Caco-2 (cell line): Measurements from ENCODE around the gene HOXC9. TPM values are rescaled to one million over a fixed set of nuclear protein-coding genes. Genes with fewer than 3 reads are reported as not detected.
A peak's percentile ranks its signal among the peaks of the same experiment; 100 is the strongest.

Experiments
- BruUV-seq: library from RNA; stranded (reverse); fragments of 400-500 nt; replicated peaks from 2 replicates; lab custom pipeline; 2021; lab: Mats Ljungman, UMichigan
- CTCF ChIA-PET: fragments of 300-600 bp; sonication (Branson Sonifier 250); formaldehyde crosslinking; loops from one replicate; lab custom pipeline; 2022; ENCODE audit warnings: antibody characterized with exemption; lab: Charles Lee
- POLR2A ChIA-PET: fragments of 300-600 bp; sonication (Branson Sonifier 250); formaldehyde crosslinking; loops from one replicate; lab custom pipeline; 2022; ENCODE audit warnings: antibody characterized with exemption; lab: Charles Lee
- DNase-seq, 2 experiments: peaks; one replicate each; pipeline versions ENCODE4 v3.0.0 to v3.0.0-alpha.2; 2020 to 2022
- H3K27me3 ChIP-seq: replicated peaks from 2 replicates; pipeline ENCODE4 v1.6.0; 2011; ENCODE audit warnings: low read length; ENCODE audit not compliant: control insufficient read depth, insufficient read depth
- H3K36me3 ChIP-seq: 2 replicates; pipeline ENCODE4 v1.5.1; 2011; ENCODE audit warnings: low read length; ENCODE audit not compliant: control insufficient read depth, insufficient read depth
- H3K4me1 ChIP-seq: fragments of 250-450 bp; sonication (Bioruptor Pico); 2 replicates; pipeline ENCODE4 v1.5.1; 2020; ENCODE audit warnings: mild to moderate bottlenecking
- H3K4me3 ChIP-seq: 2 replicates; pipeline ENCODE4 v1.5.1; 2011; ENCODE audit warnings: low read depth, mild to moderate bottlenecking, control low read depth, low read length
- H3K9me3 ChIP-seq: fragments of 250-450 bp; sonication (Bioruptor Pico); 2 replicates; pipeline ENCODE4 v1.5.1; 2020; ENCODE audit warnings: mild to moderate bottlenecking, moderate library complexity
- H3K27ac Mint-ChIP-seq: one replicate; pipeline ENCODE4 v1.8.0; 2022; ENCODE audit warnings: mixed read lengths; ENCODE audit not compliant: unreplicated experiment
- H3K27me3 Mint-ChIP-seq: one replicate; pipeline ENCODE4 v1.8.0; 2022; ENCODE audit warnings: mixed read lengths; ENCODE audit not compliant: insufficient read depth, unreplicated experiment
- H3K36me3 Mint-ChIP-seq: one replicate; pipeline ENCODE4 v1.8.0; 2022; ENCODE audit warnings: mild to moderate bottlenecking, mixed read lengths; ENCODE audit not compliant: insufficient read depth, unreplicated experiment
- H3K4me1 Mint-ChIP-seq: one replicate; pipeline ENCODE4 v1.8.0; 2022; ENCODE audit warnings: low read depth, mixed read lengths; ENCODE audit not compliant: unreplicated experiment
- H3K4me3 Mint-ChIP-seq: one replicate; pipeline ENCODE4 v1.8.0; 2022; ENCODE audit warnings: mild to moderate bottlenecking, moderate library complexity, mixed read lengths; ENCODE audit not compliant: unreplicated experiment
- H3K9me3 Mint-ChIP-seq: one replicate; pipeline ENCODE4 v1.8.0; 2022; ENCODE audit warnings: mixed read lengths; ENCODE audit not compliant: unreplicated experiment
- CTCF ChIP-seq, 2 experiments: fragments of 200-600 bp in 1 of 2; IDR thresholded peaks; 1 replicate in 1 of 2; 2 replicates in 1 of 2; pipeline versions ENCODE4 v1.5.1 to v1.8.0; 2011 to 2022; ENCODE audit warnings: antibody characterized with exemption in 1 of 2, control low read depth in 1 of 2, inconsistent platforms in 1 of 2, low read depth in 1 of 2, low read length in 1 of 2, mild to moderate bottlenecking in 1 of 2, moderate library complexity in 1 of 2; ENCODE audit not compliant: insufficient read depth in 1 of 2, severe bottlenecking in 1 of 2, unreplicated experiment in 1 of 2
- intact Hi-C: fragments of 100-400 bp; cut with micrococcal nuclease; formaldehyde crosslinking; loops from one replicate; pipeline ENCODE4 v1.10.0; 2022; ENCODE audit not compliant: unreplicated experiment
- total RNA-seq: library from RNA; stranded (reverse); gene quantifications from 2 replicates; pipeline ENCODE4 v1.2.3, GENCODE V29; 2022

HOXC9 gene
- total RNA-seq, 1 experiment from 2014 or later = 2.9 TPM

- BruUV-seq = no TSS peak
These were observed 44.6 kb downstream of the HOXC9 start for GRCh38 chr12:54044425-54045103.

GRCh38 chr12:54045401-54045800 lies 45.4 kb downstream of the HOXC9 start:
- Mint-ChIP-seq H3K27ac (no peak overlapping the region), H3K4me3 (no peak overlapping the region), H3K36me3 (no peaks in the 10 kb centered on the region), H3K9me3 (no peaks in the 10 kb centered on the region), H3K27me3 (no peaks in the 10 kb centered on the region), H3K4me1 (peaks cover 25% of the 10 kb centered on the region)
- Histone ChIP-seq H3K9me3 (no peaks in the 10 kb centered on the region), H3K4me1 (peaks cover 9% of the 10 kb centered on the region), H3K36me3 (no peaks in the 10 kb centered on the region), H3K27me3 (no peaks in the 10 kb centered on the region), H3K4me3 (no peak overlapping the region)
- intact Hi-C loops = no loop called here
- ChIA-PET POLR2A (no interaction called here), CTCF (no interaction called here)
- BruUV-seq = no TSS peak
- no peak for DNase-seq
- TF ChIP-seq CTCF (IDR thresholded peaks at IDR 0.05; ENCODE audit: insufficient read depth in 1 of 2, low read depth in 1 of 2, low read length in 1 of 2, severe bottlenecking in 1 of 2, unreplicated experiment in 1 of 2) = no peak

More at GRCh38 chr12:54044425-54045103, 44.6 kb downstream of the HOXC9 start:
- H3K9me3 Mint-ChIP-seq = no peaks in the 10 kb centered on the region
- H3K27me3 Mint-ChIP-seq = no peaks in the 10 kb centered on the region
- Histone ChIP-seq H3K4me1 (peaks cover 18% of the 10 kb centered on the region), H3K4me3 (no peak overlapping the region), H3K27me3 (no peaks in the 10 kb centered on the region), H3K9me3 (no peaks in the 10 kb centered on the region), H3K36me3 (no peaks in the 10 kb centered on the region)
- ChIA-PET POLR2A (no interaction called here), CTCF (interaction anchor here (1.2 kb wide), 1 partner anchor 157 kb away, joined by 4 read pairs; no protein-coding TSS in a partner anchor)
- peaks cover 25% of the 10 kb centered on the region for H3K4me1 Mint-ChIP-seq
- no peak overlapping the region for H3K4me3 Mint-ChIP-seq
- no peak for TF ChIP-seq CTCF (IDR thresholded peaks at IDR 0.05; ENCODE audit: insufficient read depth in 1 of 2, low read depth in 1 of 2, low read length in 1 of 2, severe bottlenecking in 1 of 2, unreplicated experiment in 1 of 2)
- intact Hi-C loops = no loop called here
- peak overlapping the region; percentile 32 for H3K27ac Mint-ChIP-seq
- no peaks in the 10 kb centered on the region for H3K36me3 Mint-ChIP-seq
- no peak for DNase-seq

DNA sequence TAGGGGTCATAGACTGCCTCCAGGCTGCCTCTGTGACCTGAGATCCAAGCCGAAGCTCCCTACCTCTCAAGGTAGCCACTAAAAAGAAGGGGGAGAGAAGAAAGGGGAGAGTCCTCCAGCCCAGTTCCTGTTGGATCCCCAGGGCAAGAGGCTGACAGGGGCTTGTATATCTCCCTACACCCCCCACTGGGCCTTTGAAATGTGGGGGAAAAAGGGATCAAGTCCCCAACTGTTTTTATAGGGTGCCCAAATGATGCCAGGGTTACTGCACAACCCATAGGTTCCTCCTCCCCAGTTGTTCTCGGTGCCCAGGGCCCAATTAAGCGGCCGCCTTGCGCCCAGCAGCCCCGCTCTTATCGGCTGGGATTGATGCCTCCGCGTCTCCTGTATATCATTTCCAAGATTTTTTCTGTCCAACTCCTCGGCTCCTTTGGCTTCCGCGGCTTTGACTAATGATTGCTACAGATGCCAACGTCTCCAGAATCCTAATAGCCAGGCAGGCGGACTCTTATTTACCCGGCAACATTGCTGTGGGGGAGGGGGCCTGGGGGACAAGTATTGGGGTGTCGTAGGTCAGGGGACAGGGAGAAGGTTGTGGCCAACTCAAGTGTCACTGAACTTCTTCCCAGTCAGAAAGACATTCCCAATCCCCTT lies 46.0 kb downstream of the HOXC9 start:
- intact Hi-C loops = no loop called here
- H3K4me1 Mint-ChIP-seq = peaks cover 31% of the 10 kb centered on the region
- Histone ChIP-seq H3K27me3 (no peaks in the 10 kb centered on the region), H3K9me3 (no peaks in the 10 kb centered on the region), H3K4me1 (peaks cover 3% of the 10 kb centered on the region), H3K36me3 (no peaks in the 10 kb centered on the region), H3K4me3 (no peak overlapping the region)
- no peak for DNase-seq
- no peaks in the 10 kb centered on the region for H3K9me3 Mint-ChIP-seq
- H3K27me3 Mint-ChIP-seq = no peaks in the 10 kb centered on the region
- ChIA-PET POLR2A (no interaction called here), CTCF (no interaction called here)
- no peaks in the 10 kb centered on the region for H3K36me3 Mint-ChIP-seq
- H3K4me3 Mint-ChIP-seq = no peak overlapping the region
- H3K27ac Mint-ChIP-seq = no peak overlapping the region
- TF ChIP-seq CTCF (IDR thresholded peaks at IDR 0.05; ENCODE audit: insufficient read depth in 1 of 2, low read depth in 1 of 2, low read length in 1 of 2, severe bottlenecking in 1 of 2, unreplicated experiment in 1 of 2) = no peak
- BruUV-seq = no TSS peak
